GM13977 (cell line): Measurements from ENCODE around the gene FGGY.

Experiments used
- DNase-seq: peaks from one replicate; pipeline ENCODE4 v3.0.0; 2012; ENCODE audit warnings: low spot score
- in situ Hi-C: fragments of 300-500 bp; cut with MboI; formaldehyde crosslinking; loops from one replicate; pipeline ENCODE4 v1.12.0; 2022; ENCODE audit warnings: low sequenced_read_pairs, low pct_unique_long_range_greater_than_20kb, mixed read lengths, inconsistent platforms; ENCODE audit not compliant: unreplicated experiment
- TF ChIP-seq, protein P1 (sequence below): IDR thresholded peaks from 2 replicates; pipeline ENCODE4 v1.5.1; 2012; ENCODE audit warnings: mild to moderate bottlenecking, control low read depth; ENCODE audit not compliant: insufficient read depth; ENCODE audit errors: extremely low read depth, missing control alignments

The FGGY gene

DNA sequence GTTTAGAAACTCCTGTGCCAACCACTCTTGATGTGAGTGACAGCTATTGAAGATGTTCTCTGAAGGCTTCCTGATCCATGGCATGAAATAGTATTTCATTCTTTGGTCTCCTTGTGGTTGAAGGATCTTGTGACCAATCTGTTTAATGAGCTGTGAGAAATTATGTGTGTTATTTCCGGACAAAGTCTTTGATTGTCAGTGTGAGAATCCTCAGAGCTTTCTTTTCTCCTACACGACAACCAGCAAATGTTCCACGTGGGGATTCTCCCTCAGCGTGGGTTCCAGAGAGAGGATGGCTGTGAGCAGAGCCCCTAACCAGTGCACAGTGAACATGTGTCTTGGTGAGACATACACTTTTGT lies 472.8 kb downstream of the FGGY start:
- TF ChIP-seq, protein P1, sequence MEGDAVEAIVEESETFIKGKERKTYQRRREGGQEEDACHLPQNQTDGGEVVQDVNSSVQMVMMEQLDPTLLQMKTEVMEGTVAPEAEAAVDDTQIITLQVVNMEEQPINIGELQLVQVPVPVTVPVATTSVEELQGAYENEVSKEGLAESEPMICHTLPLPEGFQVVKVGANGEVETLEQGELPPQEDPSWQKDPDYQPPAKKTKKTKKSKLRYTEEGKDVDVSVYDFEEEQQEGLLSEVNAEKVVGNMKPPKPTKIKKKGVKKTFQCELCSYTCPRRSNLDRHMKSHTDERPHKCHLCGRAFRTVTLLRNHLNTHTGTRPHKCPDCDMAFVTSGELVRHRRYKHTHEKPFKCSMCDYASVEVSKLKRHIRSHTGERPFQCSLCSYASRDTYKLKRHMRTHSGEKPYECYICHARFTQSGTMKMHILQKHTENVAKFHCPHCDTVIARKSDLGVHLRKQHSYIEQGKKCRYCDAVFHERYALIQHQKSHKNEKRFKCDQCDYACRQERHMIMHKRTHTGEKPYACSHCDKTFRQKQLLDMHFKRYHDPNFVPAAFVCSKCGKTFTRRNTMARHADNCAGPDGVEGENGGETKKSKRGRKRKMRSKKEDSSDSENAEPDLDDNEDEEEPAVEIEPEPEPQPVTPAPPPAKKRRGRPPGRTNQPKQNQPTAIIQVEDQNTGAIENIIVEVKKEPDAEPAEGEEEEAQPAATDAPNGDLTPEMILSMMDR = no peak
- in situ Hi-C loops = loop anchor here (25.0 kb wide), 1 partner anchor 1257 kb away; no protein-coding TSS in a partner anchor
- no peak for DNase-seq

GRCh38 chr1:59771361-59771760 lies 474.5 kb downstream of the FGGY start:
- in situ Hi-C loops = loop anchor here (25.0 kb wide), 1 partner anchor 1259 kb away; no protein-coding TSS in a partner anchor
- DNase-seq = no peak
- TF ChIP-seq, protein P1 = no peak

DNA sequence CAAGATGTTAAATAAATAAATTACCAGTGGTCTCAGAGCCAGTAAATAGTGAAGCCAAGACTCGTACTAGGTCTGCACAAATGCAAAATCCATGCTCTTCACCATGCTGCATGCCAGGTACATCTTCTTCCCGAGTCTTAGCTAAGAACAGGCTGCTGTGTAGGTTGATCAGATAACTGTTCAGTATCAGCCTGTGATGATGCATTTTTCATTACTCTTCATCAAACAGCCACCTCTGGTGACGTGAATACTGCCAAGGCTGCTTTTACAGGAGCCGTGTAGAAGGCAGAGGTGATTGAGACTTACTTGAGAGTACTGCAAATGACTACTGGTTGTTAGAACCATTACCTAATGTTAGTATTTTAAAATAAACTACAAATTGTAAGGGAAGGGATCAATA lies 478.6 kb downstream of the FGGY start:
- in situ Hi-C loops = no loop called here
- no peak for DNase-seq
- TF ChIP-seq, protein P1 = no peak

GRCh38 chr1:59776960-59777852 lies 480.3 kb downstream of the FGGY start:
- TF ChIP-seq, protein P1 = peak; percentile 12
- in situ Hi-C loops = no loop called here
- DNase-seq = no peak

GRCh38 chr1:59779949-59780348 lies 483.1 kb downstream of the FGGY start:
- TF ChIP-seq, protein P1 = no peak
- no peak for DNase-seq
- in situ Hi-C loops = no loop called here

DNA sequence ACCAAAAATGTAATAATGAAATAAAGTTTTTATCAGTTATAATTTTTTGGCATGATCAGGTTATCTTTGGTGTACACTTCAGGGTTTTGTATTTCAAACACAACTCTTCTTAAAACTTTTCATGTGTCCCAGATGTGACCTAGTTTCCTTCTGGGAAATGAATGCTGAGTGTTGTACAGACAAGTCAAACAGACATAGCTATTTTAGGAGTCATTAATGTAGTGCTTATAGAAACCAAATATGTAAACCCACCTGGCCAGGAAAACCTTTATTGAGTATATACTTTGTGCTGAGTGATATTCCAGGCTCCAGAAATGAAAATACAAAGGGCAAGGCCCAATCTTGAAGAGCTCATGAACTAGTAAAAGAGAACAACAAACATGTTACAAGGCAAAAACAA lies 491.9 kb downstream of the FGGY start:
- no peak for DNase-seq
- in situ Hi-C loops = no loop called here
- TF ChIP-seq, protein P1 = no peak
